Glutamatergic neuron (in vitro differentiated cells): ENCODE data around the gene EIF2B4. TPM values are rescaled to one million over a fixed set of nuclear protein-coding genes. Genes with fewer than 3 reads are reported as not detected.

Experiments
- DNase-seq: peaks from one replicate; pipeline ENCODE4 v3.0.0; 2022
- H3K27ac Mint-ChIP-seq: one replicate; pipeline ENCODE4 v1.8.0; 2020; ENCODE audit warnings: mild to moderate bottlenecking, mixed read lengths, inconsistent platforms; ENCODE audit not compliant: unreplicated experiment
- H3K27me3 Mint-ChIP-seq: one replicate; pipeline ENCODE4 v1.8.0; 2020; ENCODE audit warnings: mild to moderate bottlenecking, moderate library complexity, mixed read lengths, inconsistent platforms; ENCODE audit not compliant: unreplicated experiment
- H3K36me3 Mint-ChIP-seq: one replicate; pipeline ENCODE4 v1.8.0; 2020; ENCODE audit warnings: mild to moderate bottlenecking, mixed read lengths, inconsistent platforms; ENCODE audit not compliant: unreplicated experiment
- H3K4me1 Mint-ChIP-seq: one replicate; pipeline ENCODE4 v1.8.0; 2020; ENCODE audit warnings: mild to moderate bottlenecking, low read depth, mixed read lengths, inconsistent platforms; ENCODE audit not compliant: unreplicated experiment
- H3K4me3 Mint-ChIP-seq: one replicate; pipeline ENCODE4 v1.8.0; 2020; ENCODE audit warnings: mild to moderate bottlenecking, mixed read lengths, inconsistent platforms; ENCODE audit not compliant: unreplicated experiment
- H3K9me3 Mint-ChIP-seq: one replicate; pipeline ENCODE4 v1.8.0; 2020; ENCODE audit warnings: mild to moderate bottlenecking, moderate library complexity, mixed read lengths, inconsistent platforms; ENCODE audit not compliant: unreplicated experiment
- CTCF ChIP-seq: fragments of 200-600 bp; sonication (generic); IDR thresholded peaks from one replicate; pipeline ENCODE4 v1.5.0; 2021; ENCODE audit not compliant: partially characterized antibody, unreplicated experiment
- total RNA-seq: library from RNA; stranded (reverse); fragmentation: NEBNext Ultra II Directional; extraction: Animal tissue kit (Norgen Biotek cat#: 25700); gene quantifications from one replicate; pipeline ENCODE4 v1.2.1, GENCODE V29; 2021; ENCODE audit not compliant: unreplicated experiment

EIF2B4 gene
- total RNA-seq, 1 donor from 2014 or later = 53.6 TPM

DNA sequence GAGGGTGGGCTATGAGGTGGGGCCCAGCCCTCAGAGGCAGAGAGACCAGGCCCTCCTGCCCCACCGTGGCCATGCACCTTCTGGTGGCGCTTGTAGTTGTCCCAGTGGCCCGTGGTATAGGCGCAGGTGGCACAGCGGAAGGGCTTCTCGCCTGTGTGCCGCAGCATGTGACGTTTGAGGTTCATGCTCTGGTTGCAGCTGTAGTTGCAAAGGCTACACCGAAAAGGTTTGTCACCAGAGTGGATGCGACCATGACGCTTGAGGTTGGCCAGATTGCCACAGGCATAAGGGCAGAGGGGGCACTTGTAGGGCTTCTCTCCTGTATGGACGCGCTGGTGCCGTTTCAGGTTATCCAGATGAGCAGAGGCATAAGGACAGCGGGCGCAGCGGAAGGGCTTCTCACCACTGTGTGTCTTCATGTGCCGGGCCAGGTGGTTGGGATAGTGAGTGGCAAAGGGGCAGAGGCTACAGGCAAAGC is 7.5 kb upstream of the EIF2B4 start:
- Mint-ChIP-seq H3K4me1 (peaks cover 28% of the 10 kb centered on the region), H3K4me3 (peak overlapping the region; percentile 71), H3K36me3 (peaks cover 2% of the 10 kb centered on the region), H3K27ac (peak overlapping the region; percentile 76), H3K27me3 (peaks cover 12% of the 10 kb centered on the region), H3K9me3 (peaks cover 20% of the 10 kb centered on the region)
- no peak for TF ChIP-seq CTCF
- no peak for DNase-seq

DNA sequence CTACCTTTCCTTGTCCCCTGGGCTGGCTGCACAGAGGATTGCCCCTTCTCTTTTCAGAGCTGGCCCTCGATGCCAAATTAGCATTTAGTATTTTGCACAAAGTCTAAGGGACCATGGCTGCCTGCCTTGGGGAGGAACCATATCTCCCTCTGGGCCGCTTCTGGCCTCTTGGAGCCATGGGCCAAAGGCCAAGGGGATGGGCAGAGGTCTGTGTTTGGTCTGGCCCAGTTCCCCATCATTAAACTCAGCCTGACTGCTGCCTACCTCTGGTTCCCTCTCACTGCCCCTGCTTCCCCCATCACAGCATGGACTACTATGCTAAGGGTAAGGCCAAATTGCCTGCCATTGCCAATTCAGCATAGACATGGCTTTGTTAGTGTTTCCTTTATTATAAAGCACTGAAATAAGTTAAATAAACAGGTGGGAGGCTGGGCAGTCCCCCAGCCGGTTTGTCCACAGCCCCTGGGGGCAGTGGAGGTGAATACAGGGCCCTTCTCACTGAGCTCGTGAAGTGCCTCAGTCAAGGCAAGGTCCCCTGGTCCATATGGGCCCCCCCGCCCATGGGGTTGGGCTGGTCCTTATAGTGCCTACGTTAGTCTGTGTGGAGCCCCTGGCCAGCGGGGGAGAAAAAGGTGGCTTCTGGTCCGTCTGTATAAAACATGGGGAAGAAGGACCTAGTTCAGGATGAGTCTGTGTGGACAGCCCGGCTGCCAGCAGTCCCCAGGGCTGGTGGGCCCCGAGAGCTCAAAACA is 6.9 kb upstream of the EIF2B4 start:
- Mint-ChIP-seq H3K27me3 (peaks cover 12% of the 10 kb centered on the region), H3K4me1 (peaks cover 28% of the 10 kb centered on the region), H3K27ac (no peak overlapping the region), H3K36me3 (peaks cover 6% of the 10 kb centered on the region), H3K9me3 (peaks cover 20% of the 10 kb centered on the region), H3K4me3 (no peak overlapping the region)
- no peak for DNase-seq
- TF ChIP-seq CTCF = no peak

- no peak for TF ChIP-seq CTCF
- H3K27ac Mint-ChIP-seq = peak overlapping the region; percentile 5
- no peak for DNase-seq
- H3K4me3 Mint-ChIP-seq = no peak overlapping the region
- peaks cover 12% of the 10 kb centered on the region for H3K27me3 Mint-ChIP-seq
- H3K4me1 Mint-ChIP-seq = peaks cover 25% of the 10 kb centered on the region
- H3K36me3 Mint-ChIP-seq = peaks cover 6% of the 10 kb centered on the region
- H3K9me3 Mint-ChIP-seq = peaks cover 23% of the 10 kb centered on the region
Measured at GRCh38 chr2:27376151-27376865, 6.2 kb upstream of the EIF2B4 start.

- H3K36me3 Mint-ChIP-seq = peaks cover 6% of the 10 kb centered on the region
- peaks cover 10% of the 10 kb centered on the region for H3K27me3 Mint-ChIP-seq
- H3K27ac Mint-ChIP-seq = no peak overlapping the region
- peaks cover 21% of the 10 kb centered on the region for H3K4me1 Mint-ChIP-seq
- DNase-seq = no peak
- H3K4me3 Mint-ChIP-seq = no peak overlapping the region
- TF ChIP-seq CTCF = no peak
- peaks cover 18% of the 10 kb centered on the region for H3K9me3 Mint-ChIP-seq
Measured at GRCh38 chr2:27375513-27376099, 5.5 kb upstream of the EIF2B4 start.
